COLO668 (cell line): Measurements from ENCODE around the gene SEC16B.

Source experiments
- DNase-seq: peaks from one replicate; lab custom pipeline; 2025; ENCODE audit not compliant: unreplicated experiment; lab: John Stamatoyannopoulos, UW

SEC16B gene

GRCh38 chr1:177977141-177977540 lies 7.3 kb upstream of the SEC16B start:
- no peak for DNase-seq

GRCh38 chr1:177976596-177976995 lies 6.7 kb upstream of the SEC16B start:
- no peak for DNase-seq

DNA sequence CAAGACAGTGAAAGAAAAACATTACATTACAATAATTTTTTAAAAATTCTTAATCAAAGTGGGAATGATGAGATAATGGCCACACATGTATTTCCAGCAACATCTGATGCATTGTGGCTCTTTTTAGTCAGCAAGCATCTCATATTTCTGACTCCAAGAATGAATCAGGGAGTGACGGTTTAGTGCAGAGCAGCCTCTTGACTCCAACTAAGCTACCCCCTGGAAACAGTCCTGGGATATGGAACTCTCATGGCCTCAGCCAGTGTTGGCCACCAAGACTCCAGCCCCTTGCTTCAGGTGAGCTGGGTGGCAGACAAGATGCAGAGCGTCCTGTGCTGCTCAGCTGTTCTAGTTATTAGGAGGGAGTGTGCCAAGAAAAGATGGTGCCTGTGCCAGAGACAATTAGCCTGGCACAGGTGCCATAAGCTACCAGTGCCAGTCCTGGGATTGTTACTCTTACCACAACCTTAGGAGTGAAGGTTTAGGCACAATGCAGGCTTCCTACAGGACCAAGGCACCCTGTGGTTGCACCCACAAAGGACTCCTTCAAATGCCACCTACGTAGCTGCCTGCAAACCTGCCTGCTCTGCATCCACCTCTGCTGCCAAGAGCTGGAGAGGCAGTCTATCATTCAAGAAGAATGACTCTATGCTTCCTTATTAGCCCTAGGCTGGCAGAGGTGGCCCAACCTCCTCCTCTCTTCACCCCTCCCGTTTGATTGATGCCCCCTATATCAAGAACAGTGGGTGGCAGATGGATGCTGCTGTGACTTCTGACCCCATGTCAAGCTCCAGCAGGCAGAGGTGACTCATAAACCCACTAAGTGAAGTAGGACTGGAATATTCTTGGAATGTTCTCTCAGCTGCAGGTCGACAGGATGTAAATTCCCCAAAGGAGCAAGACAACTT lies 6.0 kb upstream of the SEC16B start:
- no peak for DNase-seq

- DNase-seq = no peak
These were observed 3.7 kb upstream of the SEC16B start for GRCh38 chr1:177973585-177973984.

DNA sequence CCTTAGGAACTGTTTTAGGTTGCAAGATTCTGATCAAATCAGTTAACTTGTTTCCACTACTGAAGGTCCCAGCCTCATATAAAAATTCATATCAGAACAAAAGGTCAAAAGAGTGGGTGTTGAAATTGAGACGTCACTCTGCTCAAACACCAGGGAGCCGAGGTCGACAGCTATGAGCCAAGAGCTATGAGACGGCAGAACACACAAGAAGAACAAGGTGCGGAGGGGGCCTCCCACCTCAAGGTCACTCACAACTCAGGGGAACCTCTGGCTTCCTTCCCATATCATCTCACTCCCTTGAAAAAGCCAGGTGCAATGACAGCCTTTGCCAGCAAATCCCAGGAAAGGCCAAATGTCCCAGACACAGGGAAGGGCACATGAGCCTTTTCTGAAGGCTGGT lies 749 bp downstream of the SEC16B start:
- DNase-seq = no peak

GRCh38 chr1:177966199-177966598 lies 3.7 kb downstream of the SEC16B start:
- no peak for DNase-seq

GRCh38 chr1:177965293-177965692 lies 4.6 kb downstream of the SEC16B start:
- no peak for DNase-seq

GRCh38 chr1:177964336-177964735 lies 5.5 kb downstream of the SEC16B start:
- DNase-seq = no peak

GRCh38 chr1:177960939-177961622 lies 8.8 kb downstream of the SEC16B start:
- no peak for DNase-seq

DNA sequence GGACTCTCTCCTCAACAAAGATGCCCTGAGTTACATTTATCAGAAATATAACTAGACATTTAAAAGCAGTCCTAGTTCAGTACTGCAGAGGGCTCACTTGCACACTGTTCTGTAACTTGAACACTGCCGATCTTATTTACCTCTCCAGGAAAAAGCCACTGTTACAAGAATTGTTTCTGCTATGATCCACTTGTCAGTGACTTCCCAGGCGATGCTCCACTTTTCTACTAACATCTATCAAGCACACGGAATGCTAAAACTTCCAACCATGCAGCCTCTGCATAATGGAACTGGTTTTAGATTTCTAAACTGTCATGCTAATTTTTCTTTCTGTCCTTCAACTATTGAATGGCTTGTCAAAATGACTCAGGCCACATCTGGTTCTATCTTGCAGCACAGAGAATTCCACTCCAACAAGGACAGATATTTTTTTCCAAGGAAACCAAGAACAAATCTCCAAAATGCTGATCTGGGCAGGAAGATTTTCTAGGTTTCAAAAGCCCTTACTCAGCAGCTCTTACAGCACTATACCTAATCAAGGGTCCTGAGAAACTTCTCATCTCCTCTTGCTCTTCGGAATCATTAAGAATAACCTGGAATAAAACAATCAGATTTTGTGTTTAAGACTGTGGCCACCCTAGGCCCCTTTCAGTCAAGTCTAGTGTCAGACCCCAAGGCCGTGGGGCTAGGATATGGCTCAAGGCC lies 9.9 kb downstream of the SEC16B start:
- no peak for DNase-seq

DNA sequence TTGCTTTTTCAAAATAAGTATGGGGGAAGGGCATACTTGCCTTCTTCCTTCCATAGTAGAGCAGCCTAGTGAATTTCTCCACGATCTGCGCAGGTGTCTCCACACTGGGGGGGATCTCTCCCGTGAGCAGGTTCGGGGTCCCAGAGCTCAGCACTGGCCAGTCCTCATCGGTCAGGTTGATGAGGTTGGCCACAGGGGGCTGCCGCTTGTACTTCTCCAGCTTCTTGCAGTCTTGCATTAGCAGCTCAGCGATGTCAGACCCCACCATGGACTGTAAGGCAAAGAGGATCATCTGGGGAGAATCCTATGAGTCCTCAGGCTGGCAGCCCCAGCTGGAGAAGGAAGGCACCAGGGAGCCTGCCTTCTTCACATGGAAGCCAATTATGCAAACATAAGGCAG lies 11.8 kb downstream of the SEC16B start:
- no peak for DNase-seq

- DNase-seq = no peak
These were observed 15.8 kb downstream of the SEC16B start for GRCh38 chr1:177954076-177954475.

GRCh38 chr1:177953549-177953948 lies 16.3 kb downstream of the SEC16B start:
- DNase-seq = no peak

GRCh38 chr1:177952691-177953090 lies 17.2 kb downstream of the SEC16B start:
- no peak for DNase-seq

GRCh38 chr1:177952249-177952648 lies 17.6 kb downstream of the SEC16B start:
- no peak for DNase-seq

GRCh38 chr1:177950506-177950905 lies 19.4 kb downstream of the SEC16B start:
- DNase-seq = no peak

GRCh38 chr1:177948336-177948972 lies 21.4 kb downstream of the SEC16B start:
- DNase-seq = peak; percentile 46

GRCh38 chr1:177947623-177948022 lies 22.2 kb downstream of the SEC16B start:
- no peak for DNase-seq

GRCh38 chr1:177945943-177946650 lies 23.8 kb downstream of the SEC16B start:
- peak; percentile 78 for DNase-seq
